UCSD-AML1 (cell line): Measurements from ENCODE around the gene PLEKHA6.
"Not testable (repeated sequence)": the region's sequence is repeated elsewhere in the genome, so short reads cannot be mapped to it uniquely, and the experiment has no call there.

Source experiments
- DNase-seq: peaks from one replicate; lab custom pipeline; 2025; ENCODE audit not compliant: unreplicated experiment; lab: John Stamatoyannopoulos, UW

Gene PLEKHA6

GRCh38 chr1:204338997-204339396 lies 20.7 kb downstream of the PLEKHA6 start:
- no peak for DNase-seq

GRCh38 chr1:204338360-204338759 lies 21.4 kb downstream of the PLEKHA6 start:
- no peak for DNase-seq

DNA sequence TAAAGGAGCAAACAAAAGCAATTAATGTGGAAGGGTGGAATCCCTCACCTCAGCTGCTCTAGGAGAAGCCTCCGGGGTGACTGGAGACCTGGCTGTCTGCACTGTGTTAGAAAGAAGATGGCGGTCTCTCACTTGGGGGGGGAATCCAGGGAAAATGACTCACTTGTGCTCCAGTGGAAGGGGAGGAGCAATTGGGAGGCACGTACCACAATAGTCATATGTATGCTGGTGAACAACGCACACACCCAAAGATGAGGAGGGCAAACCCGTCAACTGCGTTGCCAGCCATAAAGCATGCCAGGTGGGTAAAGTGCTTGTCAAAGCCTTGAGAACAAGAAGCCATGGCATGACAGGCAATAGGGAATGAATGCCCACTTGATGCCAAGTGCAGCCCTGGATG lies 22.1 kb downstream of the PLEKHA6 start:
- DNase-seq, result no peak

- no peak for DNase-seq
Observed at GRCh38 chr1:204337036-204337429, 22.7 kb downstream of the PLEKHA6 start.

DNA sequence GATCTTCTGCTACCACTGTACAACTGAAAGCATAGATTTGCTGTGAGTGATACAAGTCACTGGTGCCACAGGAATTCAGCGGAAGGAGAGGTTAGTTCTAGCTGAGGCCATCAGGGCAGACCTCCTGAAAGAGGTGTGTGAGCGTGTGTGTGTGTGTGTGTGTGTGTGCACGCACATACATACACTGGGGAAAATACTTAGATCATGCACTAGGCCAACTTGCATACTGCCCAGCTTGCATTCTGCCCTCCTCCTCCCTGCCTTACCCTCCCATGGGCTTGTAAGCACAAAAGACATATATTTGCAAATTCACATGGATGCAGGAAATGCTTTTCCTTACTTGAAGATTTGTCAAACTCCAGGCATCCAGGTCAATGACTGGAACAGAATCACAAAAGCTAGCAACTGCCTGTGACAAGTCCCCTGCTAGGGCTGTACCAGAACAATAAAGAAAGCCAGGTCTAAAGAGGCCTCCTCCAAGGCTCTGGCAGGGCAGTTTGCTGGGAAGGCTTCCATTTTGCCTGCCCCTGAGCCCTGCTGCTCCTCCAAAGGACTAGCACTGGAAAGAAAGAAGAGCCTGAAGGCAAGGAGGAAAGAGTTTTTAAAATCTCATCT lies 23.2 kb downstream of the PLEKHA6 start:
- no peak for DNase-seq

DNA sequence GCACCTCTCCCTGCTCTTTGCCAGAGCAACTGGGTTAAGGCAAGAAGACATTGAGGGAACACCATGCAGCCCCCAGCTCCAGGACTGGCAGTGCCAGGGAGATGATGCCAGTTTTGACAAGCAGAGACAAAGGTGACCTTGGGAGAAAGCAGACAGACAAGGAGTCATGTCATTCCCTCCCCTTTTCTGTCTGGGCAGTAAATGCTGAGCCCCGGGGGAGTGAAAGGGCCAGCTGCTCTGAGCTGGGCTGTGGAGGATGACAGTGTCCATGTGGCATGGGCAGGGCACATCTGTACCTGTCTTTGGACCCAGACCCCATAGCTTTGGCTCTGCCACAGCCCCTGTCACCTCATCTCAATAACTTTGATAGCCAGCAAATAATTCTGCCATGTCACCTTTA lies 24.2 kb downstream of the PLEKHA6 start:
- no peak for DNase-seq

- no peak for DNase-seq
Observed at GRCh38 chr1:204335085-204335484, 24.6 kb downstream of the PLEKHA6 start.

- no peak for DNase-seq
Observed at GRCh38 chr1:204334455-204334854, 25.3 kb downstream of the PLEKHA6 start.

- no peak for DNase-seq
Observed at GRCh38 chr1:204333427-204333826, 26.3 kb downstream of the PLEKHA6 start.

DNA sequence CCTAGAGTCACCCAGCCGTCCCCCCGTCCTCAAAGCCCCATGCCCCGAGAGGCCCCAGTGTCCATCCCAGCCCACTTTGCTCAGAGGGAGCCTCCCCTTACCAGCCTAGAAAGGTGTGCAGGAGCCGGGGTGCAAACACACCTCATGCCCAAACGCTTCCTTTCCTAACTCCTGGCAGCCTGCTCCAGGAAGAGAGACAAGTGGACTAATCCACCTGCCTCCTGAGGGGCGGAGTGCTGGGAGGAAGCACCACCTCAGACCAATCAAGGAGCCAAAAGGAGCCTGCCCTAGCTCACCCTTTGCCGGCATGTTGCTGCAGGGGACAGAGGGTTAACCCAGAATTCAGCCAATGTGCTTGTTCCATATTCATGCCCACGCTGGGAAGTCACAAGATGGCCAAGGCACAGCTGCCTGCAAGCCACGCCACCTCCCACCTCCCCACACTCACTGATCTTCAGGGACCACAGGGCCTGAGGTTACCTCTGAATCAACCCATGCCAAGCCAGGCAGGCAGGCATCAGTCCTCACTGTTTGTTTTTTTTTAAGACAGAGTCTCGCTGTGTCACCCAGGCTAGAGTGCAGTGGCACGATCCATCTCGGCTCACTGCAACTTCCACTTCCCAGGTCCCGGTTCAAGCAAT lies 27.8 kb downstream of the PLEKHA6 start:
- DNase-seq, result no peak

GRCh38 chr1:204331275-204331674 lies 28.5 kb downstream of the PLEKHA6 start:
- DNase-seq, result no peak

DNA sequence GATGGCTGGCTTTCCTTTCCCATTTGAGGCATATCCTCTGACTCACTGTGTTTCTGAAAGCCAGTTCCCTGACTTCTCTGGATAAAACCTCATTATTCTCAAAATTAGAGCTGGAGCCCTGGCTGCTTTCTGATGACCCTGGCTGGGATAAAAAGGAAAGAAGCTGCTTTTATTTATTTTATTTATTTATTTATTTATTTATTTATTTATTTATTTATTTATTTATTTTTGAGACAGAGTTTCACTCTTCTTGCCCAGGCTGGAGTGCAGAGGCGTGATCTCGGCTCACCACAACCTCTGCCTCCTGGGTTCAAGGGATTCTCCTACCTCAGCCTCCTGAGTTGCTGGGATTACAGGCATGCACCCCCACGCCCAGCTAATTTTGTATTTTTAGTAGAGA lies 31.9 kb downstream of the PLEKHA6 start:
- not testable (repeated sequence) for DNase-seq

GRCh38 chr1:204327359-204327758 lies 32.4 kb downstream of the PLEKHA6 start:
- no peak for DNase-seq

DNA sequence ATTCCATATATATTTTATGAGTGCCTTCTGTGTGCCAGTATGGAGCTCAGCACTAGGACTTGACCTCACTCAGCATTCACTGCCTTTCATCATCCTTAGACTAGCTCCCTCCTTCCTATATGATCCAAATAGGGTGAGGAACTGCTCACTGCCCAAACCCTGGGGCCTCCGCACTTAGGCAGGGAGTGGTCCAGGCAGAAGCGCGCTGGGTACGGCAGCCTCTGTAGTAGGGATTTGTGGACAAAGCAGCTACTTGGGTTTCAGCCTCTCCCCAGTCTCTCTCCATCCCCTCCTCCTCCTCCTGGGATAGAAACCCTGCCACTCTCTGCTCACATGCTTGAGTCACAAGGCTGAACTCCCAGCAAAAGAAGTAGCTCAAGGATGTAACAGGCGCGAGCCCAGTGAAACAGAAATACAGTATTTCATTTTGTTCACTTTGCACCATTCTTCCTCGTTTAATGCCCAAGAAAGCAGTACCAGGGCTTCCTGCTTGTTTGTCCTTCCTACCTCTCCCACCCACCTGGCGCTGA lies 32.9 kb downstream of the PLEKHA6 start:
- DNase-seq, result no peak

DNA sequence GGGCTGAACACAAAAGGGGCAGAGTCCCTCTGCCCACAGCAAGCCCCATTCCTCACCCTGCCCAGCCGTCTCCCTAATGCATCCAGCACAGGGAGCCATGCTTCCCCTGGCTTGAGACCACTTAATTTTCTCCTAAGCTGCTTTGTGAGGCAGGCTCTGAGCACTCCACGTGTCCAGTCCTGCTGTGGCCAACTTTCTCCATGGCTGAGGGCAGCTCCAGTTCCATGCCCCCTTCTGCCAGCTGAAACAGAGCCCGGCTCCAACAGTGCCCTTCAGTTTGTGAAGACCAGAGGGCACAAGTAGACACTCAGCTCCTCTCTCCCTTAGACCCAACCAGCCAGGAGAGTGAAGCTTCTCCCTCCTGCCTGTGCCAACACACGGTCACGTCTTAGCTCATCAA lies 33.8 kb downstream of the PLEKHA6 start:
- no peak for DNase-seq

DNA sequence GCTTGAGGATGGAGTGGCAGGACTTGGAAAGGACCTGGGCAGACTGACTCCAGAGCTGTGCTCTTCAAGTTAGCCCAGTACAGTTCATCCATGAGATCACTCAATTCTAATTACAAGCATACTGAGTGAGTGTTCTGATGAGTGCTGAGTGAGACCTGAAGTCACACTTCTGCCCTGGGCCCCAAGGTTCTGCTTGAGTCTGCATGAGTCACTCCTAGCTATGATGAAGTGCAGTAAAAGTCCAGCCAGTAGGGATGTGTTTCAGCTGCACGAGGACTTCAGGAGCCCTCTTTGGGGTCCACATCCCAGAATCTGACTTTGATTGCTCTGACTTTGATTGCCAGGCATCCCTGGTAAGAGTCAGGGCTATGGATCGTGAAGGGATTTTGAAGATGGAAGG lies 35.8 kb downstream of the PLEKHA6 start:
- DNase-seq, result no peak

- DNase-seq, result no peak
Observed at GRCh38 chr1:204322339-204322868, 37.3 kb downstream of the PLEKHA6 start.

DNA sequence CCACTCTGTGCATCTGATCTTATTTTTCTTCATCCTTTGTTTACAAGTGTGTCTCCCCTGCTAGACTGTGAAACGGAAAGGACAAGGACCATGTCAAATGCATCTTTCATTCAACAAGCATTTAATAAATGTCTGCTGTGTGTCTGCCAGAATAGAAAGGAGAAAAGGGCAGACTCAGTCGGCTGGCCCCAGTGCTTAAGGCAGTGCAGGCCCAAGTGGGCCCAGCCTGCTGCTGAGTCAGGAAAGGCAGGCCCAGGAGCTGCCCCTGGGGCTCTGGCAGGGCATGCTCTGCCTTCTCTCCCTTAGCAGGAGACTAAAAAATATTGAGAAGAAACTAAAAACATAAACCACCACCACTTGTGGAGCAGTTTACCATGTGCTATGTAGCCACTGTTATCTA lies 38.1 kb downstream of the PLEKHA6 start:
- no peak for DNase-seq

DNA sequence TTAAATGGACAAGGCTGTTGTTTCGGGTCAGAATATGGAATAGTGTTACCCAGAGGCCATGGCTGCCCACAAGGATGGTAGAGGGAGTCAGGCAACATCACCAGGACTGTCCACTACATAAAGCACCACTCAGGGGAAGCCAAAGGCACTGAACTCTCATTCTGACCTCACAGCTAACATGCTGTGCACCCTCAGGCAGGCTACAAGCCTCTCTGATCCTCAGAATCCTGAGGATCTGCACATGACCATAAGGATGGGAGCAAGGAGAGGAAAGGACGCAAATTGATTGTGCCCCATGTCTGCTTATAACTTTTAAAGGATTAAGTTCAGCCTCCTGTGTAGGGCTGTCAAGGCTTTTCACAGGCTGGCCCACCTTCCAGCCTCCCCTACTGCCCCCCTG lies 38.7 kb downstream of the PLEKHA6 start:
- DNase-seq, result no peak

DNA sequence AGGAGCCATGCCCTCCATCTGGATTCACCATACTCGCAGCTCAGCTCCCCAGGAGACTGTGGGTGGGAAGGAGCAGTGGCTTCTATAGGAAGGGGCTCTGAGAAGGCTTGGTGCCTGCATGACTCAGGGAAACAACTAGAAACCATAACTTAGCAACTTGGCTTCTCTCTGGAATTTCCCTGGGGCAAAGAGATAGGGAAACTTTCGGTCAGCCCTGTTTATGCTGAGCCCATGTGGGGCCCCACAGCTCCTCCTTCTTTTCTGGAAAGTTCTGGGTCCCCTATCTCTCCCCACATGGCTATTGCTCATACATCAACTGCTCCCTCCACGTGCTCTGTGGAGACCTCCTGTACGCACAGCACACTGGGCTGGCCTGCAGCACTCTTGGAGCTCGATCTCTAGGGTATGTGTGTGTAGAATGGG lies 39.3 kb downstream of the PLEKHA6 start:
- peak; percentile 47 for DNase-seq

DNA sequence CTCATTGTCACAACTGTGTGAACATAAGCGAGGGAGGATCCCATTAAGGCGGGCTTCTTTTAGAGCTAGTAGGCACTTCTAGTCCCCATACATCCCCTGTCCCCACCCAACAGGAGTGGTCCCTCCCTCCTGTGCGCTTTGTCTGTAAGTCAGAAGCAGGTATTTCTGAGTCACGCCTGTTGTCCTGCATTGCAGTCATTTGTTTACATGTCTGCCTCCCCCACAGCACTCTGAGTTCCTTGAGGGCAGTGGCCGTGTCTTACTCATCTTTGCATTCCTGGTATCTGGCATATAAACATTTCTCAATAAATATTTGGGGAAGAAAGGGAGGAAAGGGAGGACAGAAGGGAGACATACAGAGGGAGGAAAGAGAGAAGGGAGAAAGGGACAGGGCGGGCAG lies 40.3 kb downstream of the PLEKHA6 start:
- DNase-seq, result no peak

GRCh38 chr1:204319027-204319426 lies 40.7 kb downstream of the PLEKHA6 start:
- no peak for DNase-seq

DNA sequence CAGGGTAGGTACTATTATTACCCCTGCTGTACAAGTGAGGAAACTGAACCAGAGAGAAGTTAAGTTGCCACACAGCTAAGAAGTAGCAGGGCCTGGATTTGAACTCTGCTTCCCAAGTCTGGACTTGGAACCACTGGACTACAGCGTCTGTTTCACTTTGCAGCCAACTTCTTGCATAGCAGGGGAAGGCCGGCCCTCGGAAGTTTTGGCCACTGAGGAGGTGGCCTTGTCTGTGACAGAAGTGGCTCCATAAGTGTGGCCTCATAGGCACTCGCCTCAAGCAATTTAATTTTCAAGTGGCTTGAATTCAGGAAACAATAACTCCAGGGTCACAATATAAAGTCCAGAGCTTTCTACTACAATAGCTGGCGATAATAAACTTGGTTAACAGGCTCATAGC lies 41.4 kb downstream of the PLEKHA6 start:
- no peak for DNase-seq
